NCI-H226 (cell line): Measurements from ENCODE around the gene GSX1.
A peak's percentile ranks its signal among the peaks of the same experiment; 100 is the strongest.
"Not testable (repeated sequence)": the region's sequence is repeated elsewhere in the genome, so short reads cannot be mapped to it uniquely, and the experiment has no call there.

ENCODE experiments used
- DNase-seq: peaks from one replicate; pipeline ENCODE4 v3.0.0-alpha.2; 2015

GSX1 gene

DNA sequence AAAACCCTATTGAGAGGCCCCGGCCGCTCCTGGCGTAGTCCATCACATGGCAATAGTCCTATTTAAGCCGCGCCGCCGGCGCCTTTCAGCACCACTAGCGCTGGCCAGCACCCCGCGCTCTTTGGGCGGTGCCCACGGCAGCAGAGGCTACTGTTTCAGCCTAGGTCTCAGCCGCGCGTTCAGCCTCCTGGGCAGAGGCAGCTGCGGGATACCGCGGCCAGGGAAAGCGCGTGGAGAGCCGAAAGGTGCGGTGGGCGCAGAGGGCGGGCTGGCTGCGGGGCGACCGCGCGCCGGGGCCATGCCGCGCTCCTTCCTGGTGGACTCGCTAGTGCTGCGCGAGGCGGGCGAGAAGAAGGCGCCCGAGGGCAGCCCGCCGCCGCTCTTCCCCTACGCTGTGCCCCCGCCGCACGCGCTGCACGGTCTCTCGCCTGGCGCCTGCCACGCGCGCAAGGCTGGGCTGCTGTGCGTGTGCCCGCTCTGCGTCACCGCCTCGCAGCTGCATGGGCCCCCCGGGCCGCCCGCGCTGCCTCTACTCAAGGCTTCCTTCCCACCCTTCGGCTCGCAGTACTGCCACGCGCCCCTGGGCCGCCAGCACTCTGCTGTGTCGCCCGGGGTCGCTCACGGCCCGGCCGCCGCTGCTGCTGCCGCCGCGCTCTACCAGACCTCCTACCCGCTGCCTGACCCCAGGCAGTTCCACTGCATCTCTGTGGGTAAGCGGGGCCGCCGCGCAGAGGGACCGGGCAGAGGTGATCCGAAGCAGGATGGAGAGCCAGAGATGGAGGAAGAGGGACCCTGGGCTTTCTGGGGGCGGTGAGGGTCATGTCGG, at the start of gene GSX1:
GSX1 (plus strand) TSS at position 91 of the 826 bp plus-strand sequence; CDS start at position 299, 208 bp downstream.
- peak; percentile 6 for DNase-seq

DNA sequence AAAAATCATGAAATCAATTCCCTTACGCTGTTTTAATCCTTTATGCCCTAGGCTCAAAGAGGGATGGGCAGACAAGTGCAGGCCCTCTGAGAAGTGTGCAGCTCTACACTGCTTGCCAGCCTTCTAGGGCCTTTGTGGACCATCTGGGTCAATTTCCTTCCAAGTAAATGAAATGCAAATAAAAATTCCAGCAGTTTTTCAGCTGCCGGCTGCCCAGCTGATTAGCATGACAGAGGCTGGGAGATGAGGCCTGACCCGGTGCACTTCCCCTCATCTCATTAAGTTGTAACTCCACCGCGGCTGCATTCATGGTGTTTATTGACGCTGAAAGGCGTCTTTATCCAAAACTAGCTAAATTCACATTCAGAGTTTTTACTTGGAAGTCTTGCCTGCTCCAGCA, 47.5 kb upstream of the GSX1 start:
- DNase-seq, result no peak

DNA sequence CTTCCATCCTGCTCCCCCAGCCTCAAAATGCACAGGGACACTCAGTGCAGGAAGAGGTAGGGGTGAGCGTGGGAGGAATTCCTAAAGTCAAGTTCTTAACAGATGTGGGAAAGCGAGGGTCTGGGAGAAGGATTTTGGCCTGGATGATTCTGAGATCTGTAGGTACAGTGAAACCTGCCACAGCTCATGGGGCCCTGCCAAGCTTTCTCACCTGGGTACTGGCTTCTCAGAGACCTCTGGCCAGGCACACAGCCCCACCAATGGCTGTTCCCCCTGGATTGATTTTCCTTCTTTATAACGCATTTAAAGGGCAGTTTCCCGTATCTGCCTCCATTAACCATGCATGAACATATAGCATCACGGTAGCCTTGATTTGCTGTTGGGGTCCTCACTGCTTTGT, 47.0 kb upstream of the GSX1 start:
- DNase-seq, result no peak

DNA sequence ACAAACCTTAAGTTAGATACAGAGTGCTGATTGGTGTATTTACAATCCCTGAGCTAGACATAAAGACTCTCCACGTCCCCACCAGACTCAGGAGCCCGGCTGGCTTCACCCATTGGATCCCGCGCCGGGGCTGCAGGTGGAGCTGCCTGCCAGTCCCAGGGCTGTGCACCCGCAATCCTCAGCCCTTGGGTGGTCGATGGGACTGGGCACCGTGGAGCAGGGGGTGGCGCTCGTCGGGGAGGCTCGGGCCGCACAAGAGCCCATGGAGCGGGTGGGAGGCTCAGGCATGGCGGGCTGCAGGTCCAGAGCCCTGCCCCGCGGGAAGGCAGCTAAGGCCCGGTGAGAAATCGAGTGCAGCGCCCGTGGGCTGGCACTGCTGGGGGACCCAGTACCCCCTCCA, 44.1 kb upstream of the GSX1 start:
- not testable (repeated sequence) for DNase-seq

DNA sequence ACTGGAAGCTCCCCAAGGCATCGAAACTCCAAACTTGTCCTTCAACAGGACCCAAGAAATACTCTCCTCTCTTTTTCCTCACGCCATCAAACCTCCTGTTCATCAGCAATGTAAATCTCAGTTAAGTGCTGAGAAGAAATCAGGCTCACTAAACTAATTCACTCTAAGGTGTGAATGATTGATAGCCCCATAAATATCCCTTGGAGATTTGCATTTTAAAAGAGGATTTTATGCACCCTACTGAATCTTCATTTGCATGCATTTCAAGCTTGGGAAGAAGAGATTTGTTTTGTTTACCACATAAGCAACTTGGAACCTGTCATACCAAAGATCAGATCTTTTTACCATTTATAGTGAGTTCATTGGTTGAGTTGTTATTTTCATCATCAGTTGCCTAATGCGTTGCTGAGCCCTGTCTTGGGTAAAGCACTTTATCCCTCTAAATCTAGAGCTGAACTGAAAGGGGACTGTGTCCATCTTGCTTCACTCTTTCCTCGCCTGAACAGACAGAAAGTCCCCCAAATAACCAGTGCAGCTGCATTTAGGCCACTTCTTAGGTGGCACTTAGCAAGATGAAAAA, 40.2 kb upstream of the GSX1 start:
- DNase-seq, result no peak

DNA sequence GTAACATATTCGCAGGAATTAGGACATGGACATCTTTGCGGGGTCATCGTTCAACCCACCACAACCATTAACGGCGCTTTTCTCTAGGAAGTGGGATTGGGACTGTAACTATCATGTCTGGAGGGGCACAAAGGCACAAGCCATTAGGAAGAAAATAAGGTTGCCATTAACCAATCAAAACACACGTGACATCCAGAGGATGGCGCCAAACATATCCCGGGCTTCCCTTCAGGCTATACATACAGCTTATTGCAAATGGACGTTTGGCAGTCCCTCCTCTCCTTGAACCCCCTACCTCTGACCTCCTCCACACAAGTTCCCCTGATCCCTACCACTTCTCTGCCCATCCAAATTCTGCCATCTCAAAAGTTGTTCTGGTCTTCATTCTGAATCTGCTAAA, 26.6 kb upstream of the GSX1 start:
- no peak for DNase-seq

DNA sequence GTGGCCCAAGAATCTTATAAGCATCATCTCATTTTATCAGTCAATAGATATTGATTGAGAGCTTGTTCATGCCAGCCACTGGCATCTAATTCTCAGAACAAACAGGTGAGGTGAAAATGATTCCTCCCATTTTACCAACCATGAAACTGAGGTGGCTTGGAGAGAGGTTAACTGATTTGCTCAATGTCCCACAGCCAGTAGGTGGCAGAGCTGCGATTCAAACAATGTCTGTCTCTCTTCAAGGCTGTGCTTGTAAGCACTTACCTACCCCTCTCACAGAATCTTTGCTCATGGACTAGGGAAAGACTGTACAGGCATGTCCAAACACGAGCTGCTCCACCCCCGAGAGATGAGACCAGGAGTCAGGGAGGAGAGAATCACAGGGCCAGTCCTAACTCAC, 21.5 kb upstream of the GSX1 start:
- no peak for DNase-seq

DNA sequence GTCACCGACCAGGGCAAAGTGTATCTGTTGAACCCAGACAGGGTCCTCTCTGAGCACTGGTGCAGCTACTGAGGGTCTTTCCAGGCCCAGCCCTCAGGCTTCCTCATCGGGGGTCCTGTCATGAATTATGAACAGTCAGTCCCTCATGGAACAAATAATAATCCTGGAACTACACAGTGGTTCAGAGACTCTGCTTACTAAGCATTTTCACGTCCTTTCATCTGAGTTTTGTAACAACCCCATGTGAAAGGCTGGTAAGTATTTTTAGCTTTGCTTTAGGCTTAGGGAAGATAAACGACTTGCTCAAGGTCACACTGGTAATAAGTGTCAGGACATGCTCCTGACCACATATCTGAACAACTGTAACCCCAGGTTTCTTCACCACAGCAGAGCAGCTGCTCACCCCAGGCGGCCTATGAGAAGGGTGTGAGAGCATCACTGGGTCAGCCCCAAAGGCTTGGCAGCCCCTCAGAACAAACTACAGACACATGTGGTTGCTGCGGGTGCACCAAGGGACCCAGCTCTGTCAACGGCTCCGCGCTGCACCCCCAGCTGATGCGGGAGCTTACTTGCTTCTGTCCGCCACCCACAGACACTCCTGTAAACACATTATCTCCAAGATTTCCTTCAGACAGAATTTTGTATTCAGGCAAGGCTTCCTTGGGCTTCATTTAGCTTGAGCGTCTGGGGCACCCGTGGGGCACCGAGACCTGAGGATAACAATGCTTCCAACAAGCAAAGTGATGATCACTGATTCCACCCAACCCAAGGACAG, 19.4 kb upstream of the GSX1 start:
- no peak for DNase-seq

DNA sequence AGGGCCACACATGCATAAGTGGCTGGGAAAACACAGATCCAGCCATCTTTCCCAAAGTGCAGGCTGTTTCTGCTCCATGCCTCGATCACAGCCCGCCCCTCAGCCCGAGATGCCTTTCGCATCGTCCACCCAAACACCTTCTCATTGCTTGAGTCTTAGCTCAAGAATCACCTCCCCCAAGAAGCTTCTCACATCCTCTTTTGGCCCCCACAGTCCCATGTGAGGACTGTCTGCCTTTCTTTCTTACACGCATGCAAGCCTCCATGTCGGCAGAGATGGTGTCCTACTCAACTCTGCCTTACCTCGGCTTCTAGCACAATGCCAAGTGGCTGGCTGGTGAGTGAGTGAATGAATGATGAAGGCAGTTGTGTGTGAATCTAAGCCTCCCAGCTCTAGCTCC, 18.1 kb upstream of the GSX1 start:
- no peak for DNase-seq

DNA sequence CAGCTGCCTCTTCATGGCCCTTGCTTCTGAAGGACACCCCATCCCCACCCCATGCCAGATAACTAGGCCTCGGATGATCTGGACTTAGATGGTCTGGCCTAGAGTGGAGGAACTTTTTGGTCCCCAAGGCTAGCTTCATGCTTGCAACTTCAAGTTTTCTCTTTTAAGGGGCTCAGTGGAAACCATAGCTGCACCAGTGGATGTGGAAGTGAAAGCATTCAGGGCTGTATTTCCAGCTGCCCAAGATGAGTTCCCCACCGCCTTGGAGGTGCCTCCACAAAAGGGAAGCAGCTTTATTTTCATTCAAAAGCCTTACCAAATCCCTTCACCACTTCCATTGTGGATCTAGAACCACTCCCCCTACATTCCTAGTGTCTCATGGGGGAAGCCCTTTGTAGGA, 17.6 kb upstream of the GSX1 start:
- no peak for DNase-seq

DNA sequence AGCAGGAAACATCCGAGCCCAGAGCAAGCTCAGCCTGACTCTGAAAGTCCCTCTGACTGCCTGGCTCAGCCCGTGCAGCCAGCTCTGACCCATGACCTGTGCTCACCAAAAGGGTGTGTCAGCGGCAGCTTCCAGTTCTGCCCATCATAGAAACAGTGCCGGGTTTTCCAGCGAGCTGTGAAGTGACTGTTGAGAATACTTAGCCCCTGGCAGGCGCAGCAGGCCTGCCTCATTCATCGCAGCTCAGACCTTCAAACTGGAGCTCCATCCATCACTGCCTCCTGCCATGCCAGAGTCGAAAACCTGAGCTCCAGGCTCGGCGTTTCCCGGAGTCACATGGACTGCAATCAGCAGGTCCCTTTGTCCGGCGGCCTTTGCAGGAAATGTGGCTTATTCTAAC, 16.3 kb upstream of the GSX1 start:
- DNase-seq, result no peak

DNA sequence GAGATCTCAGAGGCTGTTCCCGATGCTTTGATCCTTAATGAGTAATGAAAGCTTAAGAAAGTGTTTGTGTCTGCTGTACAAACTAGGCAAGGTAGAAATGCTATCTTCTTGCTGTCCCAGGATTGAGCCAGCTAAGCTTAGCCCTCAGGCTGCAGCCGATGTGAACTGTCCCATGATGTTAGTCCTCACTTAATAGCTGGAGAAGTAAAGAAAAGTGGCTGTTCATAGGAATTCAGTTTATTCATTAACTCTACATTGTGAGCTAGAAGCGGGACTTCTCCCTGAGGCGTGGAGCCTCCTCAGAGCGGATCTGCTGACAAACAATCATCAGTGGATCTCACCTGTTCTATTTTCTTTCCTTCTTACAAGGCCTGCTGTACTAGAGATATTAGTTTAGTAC, 10.1 kb upstream of the GSX1 start:
- no peak for DNase-seq

DNA sequence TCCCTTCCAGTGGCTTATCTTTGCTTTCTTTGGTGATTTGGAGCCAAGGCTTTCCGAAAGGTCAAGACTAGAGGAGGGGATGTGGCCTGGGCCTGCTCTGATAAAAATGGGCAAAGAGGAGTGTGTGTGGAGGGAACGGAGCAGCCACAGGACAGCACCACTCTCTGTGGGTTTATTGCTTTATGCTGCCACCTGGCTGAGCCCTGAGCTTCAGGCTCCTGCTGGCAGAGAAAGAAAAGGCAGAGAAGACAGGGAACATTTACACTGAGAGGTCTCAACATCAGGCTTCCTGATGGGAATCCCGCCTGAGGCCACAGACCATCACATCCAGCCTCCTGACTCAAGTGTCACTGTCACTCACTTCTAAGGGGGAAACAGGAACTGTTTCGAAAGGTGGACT, 9.2 kb upstream of the GSX1 start:
- no peak for DNase-seq

DNA sequence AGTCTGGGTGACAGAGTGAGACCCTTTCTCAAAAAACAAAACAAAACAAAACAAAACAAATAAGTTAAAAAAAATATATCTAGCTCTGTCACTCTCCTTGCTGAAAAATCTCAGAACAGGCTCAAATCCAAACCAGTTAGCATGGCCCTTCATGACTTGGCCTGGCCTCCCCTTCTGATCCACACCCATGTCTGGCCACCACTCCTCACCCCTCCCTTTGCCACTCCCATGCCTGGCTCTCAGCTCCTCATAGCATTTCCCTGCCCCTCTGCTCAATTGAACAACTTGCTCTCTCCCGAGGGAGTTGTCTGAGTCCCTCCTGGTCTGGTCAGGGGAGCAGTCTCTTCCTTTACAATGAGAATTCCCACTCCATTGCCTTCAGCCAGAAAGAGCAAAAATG, 4.0 kb upstream of the GSX1 start:
- no peak for DNase-seq

DNA sequence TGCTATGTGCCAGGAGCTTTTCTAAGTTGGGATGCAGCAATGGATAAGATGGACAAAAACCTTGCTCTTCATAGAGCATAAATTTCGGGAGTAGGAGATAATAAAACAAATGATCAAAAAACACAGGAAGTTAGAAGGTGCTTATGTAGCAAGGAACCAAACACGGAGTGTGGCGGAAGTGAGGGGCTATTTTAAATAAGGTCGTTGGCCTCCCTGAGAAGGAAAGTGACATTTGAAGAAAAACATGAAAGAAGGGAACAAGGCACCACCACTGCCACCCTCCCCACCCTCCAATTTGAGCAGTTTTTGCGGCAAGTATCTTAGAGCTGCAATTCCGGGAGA, 3.2 kb upstream of the GSX1 start:
- no peak for DNase-seq

DNA sequence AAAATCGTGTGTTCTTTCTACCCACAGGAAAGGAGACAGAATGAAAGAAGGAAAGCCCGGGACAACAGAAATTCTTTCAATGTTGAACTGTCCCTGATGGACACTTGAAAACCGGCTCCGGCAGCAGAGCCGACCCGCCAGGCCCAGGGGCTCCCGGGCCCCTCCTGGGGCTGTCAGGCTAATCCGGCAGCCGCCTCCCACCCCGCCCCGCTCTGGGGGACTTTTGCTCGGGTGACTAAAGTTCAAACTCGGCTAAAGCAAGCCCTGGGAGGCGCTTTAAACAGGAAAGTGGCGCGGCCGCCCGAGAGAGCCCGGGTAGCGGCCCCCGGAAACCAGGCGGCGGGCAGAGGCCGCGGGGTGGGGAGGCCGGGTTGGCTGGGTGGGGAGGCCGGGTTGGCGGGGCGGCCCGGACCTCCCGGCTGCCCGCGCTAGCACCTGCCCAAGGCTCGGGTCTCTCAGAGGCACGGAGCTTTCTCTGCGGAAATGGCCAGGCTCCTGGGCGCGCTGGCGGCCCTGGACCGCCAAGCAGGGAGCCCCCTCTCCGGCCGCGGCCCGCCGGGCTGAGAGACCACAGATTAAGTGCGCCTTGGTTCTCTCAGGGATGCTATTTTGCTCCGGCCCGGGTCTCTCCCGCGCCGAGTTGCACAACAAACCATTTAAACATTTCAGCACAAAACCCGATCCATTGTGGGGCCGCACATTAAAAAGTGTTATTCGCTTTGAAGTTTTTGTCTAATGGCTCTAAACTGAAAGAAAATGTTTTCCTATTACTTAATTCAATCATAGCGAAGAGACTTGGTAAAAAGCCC, 2.6 kb upstream of the GSX1 start:
- DNase-seq, result no peak

DNA sequence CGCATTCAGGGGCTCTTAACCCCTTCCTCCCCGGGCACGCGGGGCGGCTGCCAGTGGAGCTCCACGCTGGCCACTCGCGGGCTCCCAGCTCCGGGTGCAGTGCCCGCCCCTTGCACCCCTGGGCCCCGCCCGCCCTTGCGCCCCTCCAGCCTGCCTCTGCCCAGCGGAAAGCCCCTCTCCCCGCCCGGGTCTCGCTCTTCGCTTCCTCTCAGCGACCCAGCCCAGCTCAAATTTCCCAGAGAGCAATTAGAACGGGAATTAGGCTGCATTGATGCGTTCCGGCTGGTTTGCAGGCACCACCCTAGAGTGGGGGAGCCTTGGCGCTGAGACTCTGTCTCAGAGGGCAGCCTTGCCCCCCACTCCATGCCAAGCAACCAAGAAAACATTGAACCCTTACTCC, 1.8 kb upstream of the GSX1 start:
- DNase-seq, result no peak

DNA sequence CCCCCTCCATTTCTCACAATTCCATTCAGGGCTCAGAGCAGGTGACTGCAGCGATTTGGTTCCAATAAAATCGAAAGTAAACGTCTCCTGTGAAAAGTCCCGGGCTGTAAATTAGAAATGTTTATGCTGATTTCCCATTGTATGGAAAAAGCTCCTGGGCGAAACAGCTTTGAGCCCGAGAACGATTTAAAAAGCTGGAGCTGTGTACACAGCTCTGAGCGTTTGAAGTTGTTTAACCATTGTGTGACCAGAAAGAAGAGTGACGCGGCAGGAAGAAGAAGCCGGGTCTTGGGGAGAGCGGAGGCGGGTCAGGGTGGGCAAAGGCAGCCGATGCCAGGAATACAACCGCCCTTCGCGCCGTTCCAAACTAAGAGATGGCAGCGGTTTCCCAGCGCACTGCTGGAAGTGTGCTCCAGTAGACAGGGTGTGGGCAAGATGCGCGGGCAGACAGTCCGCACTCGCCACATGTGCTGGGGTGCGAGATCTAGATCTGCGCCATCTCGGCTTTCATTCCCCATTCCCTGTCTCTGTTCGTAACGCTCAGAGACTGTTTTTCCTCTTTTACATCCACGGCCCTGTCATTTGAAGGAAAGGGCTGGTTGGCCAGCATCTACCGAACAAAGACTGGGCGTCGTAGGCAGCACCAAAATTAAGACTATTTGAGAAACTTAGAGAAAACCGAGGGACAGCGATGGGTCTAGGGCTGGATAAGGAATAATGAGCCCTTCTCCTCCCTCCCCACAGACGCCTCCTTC, 960 bp upstream of the GSX1 start:
- DNase-seq, result no peak

DNA sequence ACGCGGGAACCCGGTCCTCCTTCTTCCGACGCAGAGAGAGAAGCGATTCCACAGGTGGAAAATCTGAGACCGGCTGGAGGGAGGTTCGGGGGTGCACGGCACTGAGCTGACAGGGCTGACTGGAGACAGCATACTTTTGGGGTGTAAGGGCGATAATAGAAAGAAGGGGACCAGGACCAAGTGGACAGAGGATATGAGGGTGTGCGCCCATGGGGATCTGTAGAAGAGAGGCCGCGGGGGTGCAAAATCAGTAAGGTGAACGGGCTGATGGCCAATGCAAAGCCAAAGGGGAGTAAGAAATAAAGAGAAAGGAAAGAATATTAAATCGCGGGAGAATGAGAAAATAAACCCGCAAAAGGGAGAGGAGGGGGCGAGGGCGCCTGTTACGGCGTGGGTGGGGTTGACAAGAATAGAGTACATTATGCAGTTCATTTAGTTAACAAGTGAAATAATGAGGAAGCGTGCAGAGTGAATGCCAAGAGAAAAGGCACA, 336 bp upstream of the GSX1 start:
- DNase-seq, result no peak

DNA sequence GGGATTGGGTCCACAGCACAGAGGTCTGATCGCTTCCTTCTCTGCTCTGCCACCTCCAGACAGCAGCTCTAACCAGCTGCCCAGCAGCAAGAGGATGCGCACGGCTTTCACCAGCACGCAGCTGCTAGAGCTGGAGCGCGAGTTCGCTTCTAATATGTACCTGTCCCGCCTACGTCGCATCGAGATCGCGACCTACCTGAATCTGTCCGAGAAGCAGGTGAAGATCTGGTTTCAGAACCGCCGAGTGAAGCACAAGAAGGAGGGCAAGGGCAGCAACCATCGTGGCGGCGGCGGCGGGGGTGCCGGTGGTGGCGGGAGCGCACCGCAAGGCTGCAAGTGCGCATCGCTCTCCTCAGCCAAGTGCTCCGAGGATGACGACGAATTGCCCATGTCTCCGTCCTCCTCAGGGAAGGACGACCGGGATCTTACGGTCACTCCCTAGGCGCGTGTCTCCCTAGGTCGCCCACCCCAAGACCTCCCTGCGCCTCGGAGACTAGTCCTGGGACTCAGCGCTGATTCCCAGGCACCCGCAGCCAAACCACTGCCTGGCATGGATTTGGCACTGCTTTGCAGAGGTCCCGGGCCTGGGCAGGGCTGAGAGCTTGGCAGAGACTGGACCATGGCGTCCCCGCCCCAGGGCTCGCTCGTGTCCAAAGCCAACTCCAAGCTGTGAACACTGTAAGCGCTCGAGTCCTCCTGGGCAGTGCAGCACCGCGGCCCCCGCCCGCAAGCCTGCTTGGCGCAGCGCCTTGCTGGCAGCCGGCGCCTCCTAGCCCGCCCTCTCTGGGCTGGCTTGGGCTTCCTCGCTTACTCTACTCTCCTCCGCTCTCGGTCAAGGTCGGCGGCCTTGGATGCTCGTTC, 1.5 kb downstream of the GSX1 start:
- DNase-seq, result no peak

DNA sequence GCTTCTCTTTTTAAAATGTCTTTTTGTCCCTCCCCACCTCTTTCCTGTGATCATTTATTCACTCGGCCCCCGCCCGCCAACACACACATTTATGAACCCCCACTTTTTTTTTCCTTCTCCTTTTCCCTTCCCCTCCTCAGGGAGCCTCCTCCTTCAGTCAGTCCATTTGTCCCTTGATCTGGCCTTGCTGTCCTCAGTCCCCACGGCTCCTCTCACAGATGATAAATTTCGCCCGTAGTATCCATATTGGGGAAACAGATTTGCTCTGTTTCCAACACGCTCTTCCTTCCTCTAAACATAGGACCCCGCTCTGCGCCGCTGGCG, 2.0 kb downstream of the GSX1 start:
- DNase-seq, result no peak
